ENCODE results near the gene CCDC60. TPM values are rescaled to one million over a fixed set of nuclear protein-coding genes. Genes with fewer than 3 reads are reported as not detected.

The CCDC60 gene
- polyA plus RNA-seq, 4 donors, result 0.10 to 0.20 TPM; not detected in 2

GRCh38 chr12:119432949-119433348, 98.4 kb downstream of the CCDC60 start:
- peak; percentile 8 to 22 (median 15) for DNase-seq (ENCODE audit: low read depth in 4 of 4, low spot score in 3 of 4)

GRCh38 chr12:119440803-119441360, 106.4 kb downstream of the CCDC60 start:
- DNase-seq (ENCODE audit: low read depth in 4 of 4, low spot score in 3 of 4), result no peak

GRCh38 chr12:119444462-119445044, 110.0 kb downstream of the CCDC60 start:
- peak in 2 of 4 donors; percentile 2 to 8 for DNase-seq (ENCODE audit: low read depth in 4 of 4, low spot score in 3 of 4)

- no peak for DNase-seq (ENCODE audit: low read depth in 4 of 4, low spot score in 3 of 4)
Measured at GRCh38 chr12:119446459-119446858, 111.9 kb downstream of the CCDC60 start.

GRCh38 chr12:119447126-119447525, 112.6 kb downstream of the CCDC60 start:
- no peak for DNase-seq (ENCODE audit: low read depth in 4 of 4, low spot score in 3 of 4)

- DNase-seq (ENCODE audit: low read depth in 4 of 4, low spot score in 3 of 4), result no peak
Measured at GRCh38 chr12:119447618-119448017, 113.1 kb downstream of the CCDC60 start.

- DNase-seq (ENCODE audit: low read depth in 4 of 4, low spot score in 3 of 4), result no peak
Measured at GRCh38 chr12:119448611-119449131, 114.1 kb downstream of the CCDC60 start.

GRCh38 chr12:119450771-119451170, 116.2 kb downstream of the CCDC60 start:
- no peak for DNase-seq (ENCODE audit: low read depth in 4 of 4, low spot score in 3 of 4)

- DNase-seq (ENCODE audit: low read depth in 4 of 4, low spot score in 3 of 4), result no peak
Measured at GRCh38 chr12:119456824-119457223, 122.3 kb downstream of the CCDC60 start.

GRCh38 chr12:119457271-119457670, 122.7 kb downstream of the CCDC60 start:
- DNase-seq (ENCODE audit: low read depth in 4 of 4, low spot score in 3 of 4), result no peak

- no peak for DNase-seq (ENCODE audit: low read depth in 4 of 4, low spot score in 3 of 4)
Measured at GRCh38 chr12:119459481-119459880, 125.0 kb downstream of the CCDC60 start.

GRCh38 chr12:119460876-119461275, 126.3 kb downstream of the CCDC60 start:
- no peak for DNase-seq (ENCODE audit: low read depth in 4 of 4, low spot score in 3 of 4)

GRCh38 chr12:119461636-119462214, 127.2 kb downstream of the CCDC60 start:
- DNase-seq (ENCODE audit: low read depth in 4 of 4, low spot score in 3 of 4), result no peak

GRCh38 chr12:119463211-119463926, 128.8 kb downstream of the CCDC60 start:
- DNase-seq (ENCODE audit: low read depth in 4 of 4, low spot score in 3 of 4), result no peak

- DNase-seq (ENCODE audit: low read depth in 4 of 4, low spot score in 3 of 4), result no peak
Measured at GRCh38 chr12:119468296-119468695, 133.8 kb downstream of the CCDC60 start.

GRCh38 chr12:119475650-119476049, 141.1 kb downstream of the CCDC60 start:
- no peak for DNase-seq (ENCODE audit: low read depth in 4 of 4, low spot score in 3 of 4)

GRCh38 chr12:119476951-119477350, 142.4 kb downstream of the CCDC60 start:
- DNase-seq (ENCODE audit: low read depth in 4 of 4, low spot score in 3 of 4), result no peak

- DNase-seq (ENCODE audit: low read depth in 4 of 4, low spot score in 3 of 4), result no peak
Measured at GRCh38 chr12:119479121-119479561, 144.6 kb downstream of the CCDC60 start.

- no peak for DNase-seq (ENCODE audit: low read depth in 4 of 4, low spot score in 3 of 4)
Measured at GRCh38 chr12:119480551-119480950, 146.0 kb downstream of the CCDC60 start.

- DNase-seq (ENCODE audit: low read depth in 4 of 4, low spot score in 3 of 4), result no peak
Measured at GRCh38 chr12:119486599-119487154, 152.1 kb downstream of the CCDC60 start.

- DNase-seq (ENCODE audit: low read depth in 4 of 4, low spot score in 3 of 4), result no peak
Measured at GRCh38 chr12:119491814-119492213, 157.3 kb downstream of the CCDC60 start.
